Parathyroid adenoma (tissue), 2 donors: Measurements from ENCODE around the gene ASTN2.

Source experiments
- H2AFZ ChIP-seq: fragments of 300-600 bp; sonication (generic); one replicate; pipeline ENCODE4 v1.7.0; 2017; ENCODE audit warnings: antibody characterized with exemption, mild to moderate bottlenecking
- H3K27ac ChIP-seq: fragments of 300-600 bp; sonication (generic); one replicate; pipeline ENCODE4 v1.7.0; 2017
- H3K27me3 ChIP-seq: fragments of 300-600 bp; sonication (generic); one replicate; pipeline ENCODE4 v1.7.0; 2017; ENCODE audit warnings: low read length; ENCODE audit not compliant: control insufficient read depth, insufficient read depth
- H3K36me3 ChIP-seq: fragments of 300-600 bp; sonication (generic); one replicate; pipeline ENCODE4 v1.7.0; 2017; ENCODE audit warnings: low read length; ENCODE audit not compliant: control insufficient read depth, insufficient read depth
- H3K4me1 ChIP-seq: fragments of 300-600 bp; sonication (generic); one replicate; pipeline ENCODE4 v1.7.0; 2017; ENCODE audit warnings: control low read depth
- H3K4me2 ChIP-seq: fragments of 300-600 bp; sonication (generic); one replicate; pipeline ENCODE4 v1.7.0; 2017; ENCODE audit warnings: low read length
- H3K4me3 ChIP-seq: fragments of 300-600 bp; sonication (generic); one replicate; pipeline ENCODE4 v1.7.0; 2017; ENCODE audit warnings: low read depth, low read length
- H3K79me2 ChIP-seq: fragments of 300-600 bp; sonication (generic); one replicate; pipeline ENCODE4 v1.7.0; 2017; ENCODE audit warnings: control low read depth
- H3K9ac ChIP-seq: fragments of 300-600 bp; sonication (generic); one replicate; pipeline ENCODE4 v1.7.0; 2017; ENCODE audit warnings: mild to moderate bottlenecking
- H3K9me3 ChIP-seq: fragments of 300-600 bp; sonication (generic); one replicate; pipeline ENCODE4 v1.7.0; 2017; ENCODE audit warnings: low read length; ENCODE audit not compliant: control insufficient read depth
- CTCF ChIP-seq: fragments of 300-600 bp; sonication (generic); IDR thresholded peaks from one replicate; pipeline ENCODE4 v1.7.0; 2017; ENCODE audit warnings: antibody characterized with exemption, mild to moderate bottlenecking
- donor health status: primary hyperparathyroidism.

ASTN2 gene

DNA sequence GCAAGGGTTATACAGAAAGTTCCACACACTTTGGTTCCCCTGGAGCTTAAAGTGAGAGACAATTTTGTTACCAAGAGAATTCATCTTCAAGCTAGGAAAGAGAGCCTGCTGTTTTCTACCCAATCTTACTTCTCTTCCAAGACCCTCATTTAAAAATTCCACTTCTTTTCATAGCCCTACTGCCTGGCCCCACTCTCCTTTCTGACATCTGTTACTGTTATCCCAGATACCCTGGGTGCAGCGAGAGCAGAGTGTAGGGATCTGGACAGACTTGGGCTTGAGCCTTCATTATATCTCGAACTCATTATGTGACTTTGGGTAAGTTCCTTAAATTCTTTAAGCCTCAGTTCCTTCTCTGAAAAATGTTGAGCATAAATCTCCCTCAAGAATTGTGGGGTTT is 263.1 kb downstream of the ASTN2 start:
- Histone ChIP-seq H3K4me2 (no peak overlapping the region), H2AFZ (no peak overlapping the region), H3K79me2 (no peaks in the 10 kb centered on the region), H3K4me3 (no peak overlapping the region), H3K27me3 (no peaks in the 10 kb centered on the region), H3K4me1 (no peaks in the 10 kb centered on the region), H3K36me3 (no peaks in the 10 kb centered on the region), H3K27ac (no peak overlapping the region), H3K9me3 (no peaks in the 10 kb centered on the region), H3K9ac (no peak overlapping the region)
- no peak for TF ChIP-seq CTCF

GRCh38 chr9:117149996-117150395 is 264.9 kb downstream of the ASTN2 start:
- Histone ChIP-seq H3K9ac (no peak overlapping the region), H3K4me1 (no peaks in the 10 kb centered on the region), H3K9me3 (no peaks in the 10 kb centered on the region), H3K79me2 (no peaks in the 10 kb centered on the region), H3K36me3 (no peaks in the 10 kb centered on the region), H3K4me2 (no peak overlapping the region), H3K27ac (no peak overlapping the region), H3K27me3 (no peaks in the 10 kb centered on the region), H2AFZ (no peak overlapping the region), H3K4me3 (no peak overlapping the region)
- no peak for TF ChIP-seq CTCF

- H3K4me2 ChIP-seq, result no peak overlapping the region
These were observed 268.9 kb downstream of the ASTN2 start for GRCh38 chr9:117145811-117146490.

DNA sequence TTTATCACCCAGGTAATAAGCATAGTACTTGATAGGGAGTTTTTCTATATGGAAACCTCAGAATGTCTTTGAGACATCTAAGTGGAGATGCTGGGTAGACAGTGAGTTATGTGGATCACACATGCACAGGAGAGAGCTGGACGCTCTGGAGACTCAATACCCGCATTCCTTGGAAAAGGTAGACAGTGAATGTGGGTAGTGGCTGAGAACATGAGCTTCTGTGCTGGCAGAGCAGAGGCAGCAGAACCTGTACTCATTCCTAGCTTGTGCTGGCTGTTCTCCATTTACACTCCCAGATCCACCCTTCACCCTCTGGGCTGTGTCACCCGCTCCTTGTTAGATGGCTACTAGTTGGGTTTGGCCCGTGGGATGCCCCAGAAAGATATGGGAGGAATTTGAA is 269.8 kb downstream of the ASTN2 start:
- Histone ChIP-seq H3K27me3 (no peaks in the 10 kb centered on the region), H2AFZ (no peak overlapping the region), H3K4me3 (no peak overlapping the region), H3K79me2 (no peaks in the 10 kb centered on the region), H3K9me3 (no peaks in the 10 kb centered on the region), H3K9ac (no peak overlapping the region), H3K36me3 (no peaks in the 10 kb centered on the region), H3K4me1 (no peaks in the 10 kb centered on the region), H3K4me2 (no peak overlapping the region), H3K27ac (no peak overlapping the region)
- no peak for TF ChIP-seq CTCF

More at GRCh38 chr9:117145811-117146490, 268.9 kb downstream of the ASTN2 start:
- Histone ChIP-seq H3K9me3 (no peaks in the 10 kb centered on the region), H3K27me3 (no peaks in the 10 kb centered on the region), H3K4me3 (no peak overlapping the region), H3K27ac (no peak overlapping the region), H3K79me2 (no peaks in the 10 kb centered on the region), H3K4me1 (no peaks in the 10 kb centered on the region), H3K9ac (no peak overlapping the region), H2AFZ (no peak overlapping the region), H3K36me3 (no peaks in the 10 kb centered on the region)
- no peak for TF ChIP-seq CTCF

- Histone ChIP-seq H3K4me1 (no peaks in the 10 kb centered on the region), H3K9ac (no peak overlapping the region), H3K27me3 (no peaks in the 10 kb centered on the region)
These were observed 276.6 kb downstream of the ASTN2 start for GRCh38 chr9:117138231-117138630.

More at GRCh38 chr9:117138231-117138630, 276.6 kb downstream of the ASTN2 start:
- H3K79me2 ChIP-seq, result no peaks in the 10 kb centered on the region
- H3K4me3 ChIP-seq, result no peak overlapping the region
- no peak for TF ChIP-seq CTCF
- no peak overlapping the region for H3K4me2 ChIP-seq
- no peak overlapping the region for H2AFZ ChIP-seq
- H3K27ac ChIP-seq, result no peak overlapping the region
- no peaks in the 10 kb centered on the region for H3K36me3 ChIP-seq
- H3K9me3 ChIP-seq, result no peaks in the 10 kb centered on the region
